ENCODE measurements around the gene TMC1. TPM values are rescaled to one million over a fixed set of nuclear protein-coding genes. Genes with fewer than 3 reads are reported as not detected.

TMC1 gene
- total RNA-seq, 2 experiments from 2014 or later = not detected

DNA sequence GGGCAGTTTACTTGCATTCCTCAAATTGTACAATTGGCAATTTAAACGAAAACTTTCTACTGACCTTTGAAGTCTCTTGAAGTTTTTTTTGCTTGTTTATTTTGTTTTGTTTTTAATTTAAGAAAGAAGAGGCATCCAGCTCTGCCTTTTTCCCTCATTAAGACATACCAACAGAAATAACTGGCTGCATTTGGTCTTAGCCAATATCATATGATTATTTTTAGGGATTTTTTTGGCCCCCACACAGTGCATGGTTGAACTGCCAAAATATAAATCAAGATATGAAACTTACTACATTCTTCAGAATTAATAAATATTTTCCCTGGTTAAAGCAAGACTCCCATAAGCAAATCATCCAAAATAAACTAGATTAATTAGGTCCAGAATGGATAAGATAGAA is 352.0 kb downstream of the TMC1 start:
- ChIA-PET POLR2A (no interaction called here), CTCF (interaction anchor here (0.7 to 1.1 kb wide), 2 partner anchors 16 to 592 kb away, joined by 3 read pairs; no protein-coding TSS in a partner anchor)
- Mint-ChIP-seq H3K36me3 (no peaks in the 10 kb centered on the region), H3K27me3 (peaks cover 4% of the 10 kb centered on the region), H3K9me3 (no peaks in the 10 kb centered on the region), H3K4me1 (ENCODE audit: low read depth) (no peaks in the 10 kb centered on the region), H3K4me3 (no peak overlapping the region), H3K27ac (no peak overlapping the region)
- intact Hi-C loops (cut with micrococcal nuclease) = loop anchor here (5.0 kb wide), 1 partner anchor 209 kb away; no protein-coding TSS in a partner anchor
- no peak for DNase-seq

- no peaks in the 10 kb centered on the region for H3K4me1 Mint-ChIP-seq (ENCODE audit: low read depth)
- no peak overlapping the region for H3K27ac Mint-ChIP-seq
- CTCF ChIA-PET = no interaction called here
- POLR2A ChIA-PET = no interaction called here
- DNase-seq = no peak
- no peaks in the 10 kb centered on the region for H3K9me3 Mint-ChIP-seq
- intact Hi-C loops (cut with micrococcal nuclease) = loop anchor here (5.0 kb wide), 1 partner anchor 208 kb away; no protein-coding TSS in a partner anchor
- no peaks in the 10 kb centered on the region for H3K36me3 Mint-ChIP-seq
- H3K4me3 Mint-ChIP-seq = no peak overlapping the region
- H3K27me3 Mint-ChIP-seq = peaks cover 4% of the 10 kb centered on the region
These were observed 352.9 kb downstream of the TMC1 start for GRCh38 chr9:72874344-72874743.

GRCh38 chr9:72875221-72875620 is 353.8 kb downstream of the TMC1 start:
- H3K9me3 Mint-ChIP-seq = no peaks in the 10 kb centered on the region
- H3K4me1 Mint-ChIP-seq (ENCODE audit: low read depth) = no peaks in the 10 kb centered on the region
- no peak for DNase-seq
- no peak overlapping the region for H3K4me3 Mint-ChIP-seq
- no peaks in the 10 kb centered on the region for H3K36me3 Mint-ChIP-seq
- H3K27ac Mint-ChIP-seq = no peak overlapping the region
- CTCF ChIA-PET = no interaction called here
- intact Hi-C loops (cut with micrococcal nuclease) = no loop called here
- POLR2A ChIA-PET = no interaction called here
- H3K27me3 Mint-ChIP-seq = peaks cover 4% of the 10 kb centered on the region

- Mint-ChIP-seq H3K4me1 (ENCODE audit: low read depth) (no peaks in the 10 kb centered on the region), H3K4me3 (no peak overlapping the region), H3K36me3 (no peaks in the 10 kb centered on the region), H3K9me3 (no peaks in the 10 kb centered on the region), H3K27ac (no peak overlapping the region), H3K27me3 (no peaks in the 10 kb centered on the region)
- CTCF ChIA-PET = no interaction called here
- intact Hi-C loops (cut with micrococcal nuclease) = no loop called here
- POLR2A ChIA-PET = no interaction called here
- DNase-seq = no peak
These were observed 359.4 kb downstream of the TMC1 start for GRCh38 chr9:72880821-72881220.

DNA sequence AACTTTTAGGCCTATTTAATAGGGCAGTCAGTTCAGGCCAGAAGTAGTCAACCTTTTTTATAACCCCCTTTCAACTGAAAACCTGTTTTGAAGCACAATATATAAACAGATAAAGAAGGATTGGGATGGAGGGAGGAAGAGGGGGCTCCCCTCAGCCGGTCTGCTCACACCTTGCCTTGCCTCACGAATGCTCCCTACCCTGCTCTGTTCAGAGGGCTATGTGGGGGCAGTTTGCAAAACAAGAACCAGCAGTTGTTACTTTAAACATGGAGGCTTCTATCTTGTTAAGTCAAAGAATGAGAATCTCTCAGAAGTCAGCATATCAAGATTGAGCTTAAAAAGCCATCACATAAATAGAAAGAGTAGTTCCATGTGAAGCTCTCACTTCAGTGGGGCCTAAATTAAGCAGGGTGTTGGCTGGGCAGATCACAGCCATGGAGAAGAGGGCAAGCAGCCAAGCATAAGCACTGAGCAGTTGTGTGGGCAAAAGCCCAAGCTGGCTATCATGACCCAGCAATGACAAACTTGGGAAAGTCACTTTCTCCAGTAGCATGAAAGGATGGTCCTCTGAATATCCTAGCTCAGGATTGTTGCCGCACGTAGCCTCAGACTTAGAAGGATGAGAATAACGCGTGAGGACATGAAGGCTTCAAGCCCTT is 360.8 kb downstream of the TMC1 start:
- Mint-ChIP-seq H3K4me1 (ENCODE audit: low read depth) (no peaks in the 10 kb centered on the region), H3K4me3 (no peak overlapping the region), H3K27me3 (no peaks in the 10 kb centered on the region), H3K36me3 (no peaks in the 10 kb centered on the region), H3K9me3 (no peaks in the 10 kb centered on the region), H3K27ac (no peak overlapping the region)
- no peak for DNase-seq
- POLR2A ChIA-PET = no interaction called here
- intact Hi-C loops (cut with micrococcal nuclease) = no loop called here
- CTCF ChIA-PET = interaction anchor here (1.1 kb wide), 1 partner anchor 200 kb away, joined by 3 read pairs; no protein-coding TSS in a partner anchor

DNA sequence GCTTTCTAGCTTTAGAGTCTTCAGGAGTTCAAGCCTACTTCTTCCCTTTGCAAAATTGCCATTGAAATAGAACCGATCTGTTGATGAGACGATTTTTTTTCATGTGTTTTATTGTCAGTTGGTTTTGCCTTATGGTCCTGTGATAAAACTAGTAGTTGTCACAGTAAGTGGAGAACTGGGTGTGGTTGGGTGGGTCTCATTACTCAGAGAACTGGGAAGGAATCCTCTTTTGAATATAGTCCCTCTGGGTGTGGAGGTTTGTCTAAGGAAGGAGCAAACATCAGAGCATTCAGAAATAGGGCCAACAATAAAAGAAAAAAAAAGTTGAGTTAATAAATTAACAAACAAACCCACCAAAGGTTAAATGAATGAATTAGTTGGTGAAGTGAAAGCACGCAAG is 362.5 kb downstream of the TMC1 start:
- no peak overlapping the region for H3K4me3 Mint-ChIP-seq
- no peaks in the 10 kb centered on the region for H3K36me3 Mint-ChIP-seq
- no peak for DNase-seq
- H3K9me3 Mint-ChIP-seq = no peaks in the 10 kb centered on the region
- no peak overlapping the region for H3K27ac Mint-ChIP-seq
- no peaks in the 10 kb centered on the region for H3K27me3 Mint-ChIP-seq
- no peaks in the 10 kb centered on the region for H3K4me1 Mint-ChIP-seq (ENCODE audit: low read depth)
- POLR2A ChIA-PET = no interaction called here
- intact Hi-C loops (cut with micrococcal nuclease) = no loop called here
- CTCF ChIA-PET = no interaction called here

- POLR2A ChIA-PET = no interaction called here
- intact Hi-C loops (cut with micrococcal nuclease) = no loop called here
These were observed 363.1 kb downstream of the TMC1 start for GRCh38 chr9:72884508-72884907.

More at GRCh38 chr9:72884508-72884907, 363.1 kb downstream of the TMC1 start:
- H3K4me1 Mint-ChIP-seq (ENCODE audit: low read depth) = no peaks in the 10 kb centered on the region
- H3K9me3 Mint-ChIP-seq = no peaks in the 10 kb centered on the region
- no peak for DNase-seq
- no peak overlapping the region for H3K4me3 Mint-ChIP-seq
- no peaks in the 10 kb centered on the region for H3K27me3 Mint-ChIP-seq
- no peaks in the 10 kb centered on the region for H3K36me3 Mint-ChIP-seq
- CTCF ChIA-PET = no interaction called here
- no peak overlapping the region for H3K27ac Mint-ChIP-seq

Other genes starting within 250 kb of the TMC1 start
- gene ZFAND5, start 156.4 kb upstream of the TMC1 start, total RNA-seq = 10 to 100 TPM; 92.4 to 93.8 TPM

Measured in activated CD4-positive, alpha-beta memory T cell treated with anti-CD3 and anti-CD28 coated beads for 36 hours (primary cell).